HepG2 (cell line): ENCODE measurements around the gene CPB2. TPM values are rescaled to one million over a fixed set of nuclear protein-coding genes. Genes with fewer than 3 reads are reported as not detected.

ENCODE experiments used
- ATF4 ChIP-seq, 2 experiments: fragments of 450-650 bp in 1 of 2; sonication (generic) in 1 of 2; formaldehyde crosslinking; IDR thresholded peaks; 2 replicates each; pipeline versions ENCODE4 v1.5.0 to v1.8.0; 2020 to 2022; ENCODE audit warnings: mild to moderate bottlenecking in 1 of 2, missing genetic modification reagents in 1 of 2
- BRD4 ChIP-seq: sonication (generic); formaldehyde crosslinking; IDR thresholded peaks from 2 replicates; pipeline ENCODE4 v1.4.0; 2020; ENCODE audit warnings: missing genetic modification reagents
- E2F2 ChIP-seq: sonication (generic); formaldehyde crosslinking; IDR thresholded peaks from 2 replicates; pipeline ENCODE4 v1.4.0; 2020; ENCODE audit warnings: missing genetic modification reagents, borderline replicate concordance
- FIP1L1 ChIP-seq: fragments of 200-400 bp; formaldehyde crosslinking; IDR thresholded peaks from 2 replicates; pipeline ENCODE4 v1.6.1; 2018; ENCODE audit warnings: low read depth, mild to moderate bottlenecking, low read length, moderate library complexity, borderline replicate concordance; ENCODE audit not compliant: insufficient read depth
- FOXO1 ChIP-seq: sonication (generic); formaldehyde crosslinking; IDR thresholded peaks from 2 replicates; pipeline ENCODE4 v1.4.0; 2020; ENCODE audit warnings: missing genetic modification reagents
- GMEB1 ChIP-seq: sonication (generic); formaldehyde crosslinking; IDR thresholded peaks from 2 replicates; pipeline ENCODE4 v1.5.1; 2020; ENCODE audit warnings: missing genetic modification reagents, mild to moderate bottlenecking, borderline replicate concordance
- HOMEZ ChIP-seq: IDR thresholded peaks from 2 replicates; pipeline ENCODE4 v1.6.1; 2016; ENCODE audit warnings: low read depth
- IRX3 ChIP-seq: sonication (generic); formaldehyde crosslinking; IDR thresholded peaks from 2 replicates; pipeline ENCODE4 v1.8.1; 2023; ENCODE audit warnings: mild to moderate bottlenecking, low read depth, missing genetic modification reagents, borderline replicate concordance
- MNT ChIP-seq: fragments of 450-650 bp; IDR thresholded peaks from 2 replicates; pipeline ENCODE4 v1.6.1; 2016
- RBM22 ChIP-seq: fragments of 200-400 bp; formaldehyde crosslinking; optimal IDR thresholded peaks from 2 replicates; pipeline ENCODE3; 2017; ENCODE audit warnings: mild to moderate bottlenecking, low read length, moderate library complexity
- SNAI1 ChIP-seq: sonication (generic); formaldehyde crosslinking; IDR thresholded peaks from 2 replicates; pipeline ENCODE4 v1.5.0; 2020; ENCODE audit warnings: mild to moderate bottlenecking, missing genetic modification reagents, borderline replicate concordance
- SRF ChIP-seq: IDR thresholded peaks from 2 replicates; pipeline ENCODE4 v1.6.1; 2011; ENCODE audit warnings: mild to moderate bottlenecking, low read depth, low read length, moderate library complexity
- SRSF1 ChIP-seq: fragments of 200-400 bp; formaldehyde crosslinking; optimal IDR thresholded peaks from 2 replicates; pipeline ENCODE3; 2017; ENCODE audit warnings: mild to moderate bottlenecking, low read depth, low read length, moderate library complexity
- TBX3 ChIP-seq: fragments of 450-650 bp; IDR thresholded peaks from 2 replicates; pipeline ENCODE4 v1.6.1; 2017; ENCODE audit warnings: antibody characterized with exemption, mild to moderate bottlenecking, inconsistent platforms, borderline replicate concordance
- TFDP2 ChIP-seq: sonication (generic); formaldehyde crosslinking; IDR thresholded peaks from 2 replicates; pipeline ENCODE4 v1.4.0; 2020; ENCODE audit warnings: missing genetic modification reagents
- TGIF2 ChIP-seq: IDR thresholded peaks from 2 replicates; pipeline ENCODE4 v1.6.1; 2016; ENCODE audit warnings: control low read depth, missing compliant biosample characterization
- ZNF17 ChIP-seq: sonication (generic); formaldehyde crosslinking; IDR thresholded peaks from 2 replicates; pipeline ENCODE4 v1.5.0; 2020; ENCODE audit warnings: mild to moderate bottlenecking, missing genetic modification reagents
- ZNF205 ChIP-seq: IDR thresholded peaks from 2 replicates; pipeline ENCODE4 v1.6.1; 2018; ENCODE audit warnings: missing biosample characterization, missing genetic modification reagents
- ZNF335 ChIP-seq: sonication (generic); formaldehyde crosslinking; IDR thresholded peaks from 2 replicates; pipeline ENCODE4 v1.4.0; 2020; ENCODE audit warnings: missing genetic modification reagents
- ZNF337 ChIP-seq: sonication (generic); formaldehyde crosslinking; IDR thresholded peaks from 2 replicates; pipeline ENCODE4 v1.5.1; 2020; ENCODE audit warnings: missing genetic modification reagents, low read depth, mild to moderate bottlenecking, borderline replicate concordance
- ZNF704 ChIP-seq: sonication (generic); formaldehyde crosslinking; IDR thresholded peaks from 2 replicates; pipeline ENCODE4 v1.8.1; 2023; ENCODE audit warnings: mild to moderate bottlenecking, inconsistent platforms, moderate library complexity, missing genetic modification reagents, borderline replicate concordance
- polyA plus RNA-seq, 8 experiments: library from polyadenylated mRNA; depleted of rRNA in 3 of 8; stranded (reverse) in 7 of 8; unstranded in 1 of 8; fragments of >200 nt; fragmentation: Illumina TruSeq in 4 of 8; extraction: Trizol in 4 of 8; gene quantifications; 2 replicates each; pipeline versions ENCODE4 v1.2.1 to v1.2.3, GENCODE V29; 2011 to 2016; ENCODE audit warnings: low read depth in 4 of 8, missing spikeins in 1 of 8, mixed read lengths in 1 of 8; ENCODE audit not compliant: insufficient read depth in 1 of 8
- total RNA-seq, 5 experiments: library from RNA; depleted of rRNA; stranded (reverse); fragments of >200 nt; fragmentation: Illumina TruSeq; extraction: Trizol; gene quantifications; 2 replicates each; pipeline ENCODE4 v1.2.3, GENCODE V29; 2016; ENCODE audit warnings: low read depth in 1 of 5

Gene CPB2
- total and polyA plus RNA-seq, 2 of the 13 experiments (the other 11 are each of a cell fraction or from before 2014, with no cell fraction given), result 125 to 140 TPM

- TF ChIP-seq ZNF704, result no peak
- peak; percentile 21; the same call in 1 of the 2 replicates for TF ChIP-seq FOXO1 (CRISPR knock-in tag)
- no peak for TF ChIP-seq ATF4 (CRISPR knock-in tag; IDR thresholded peaks at IDR 0.05)
- peak; percentile 58 for TF ChIP-seq TFDP2 (CRISPR knock-in tag)
- no peak for TF ChIP-seq E2F2 (CRISPR knock-in tag)
- TF ChIP-seq BRD4 (CRISPR knock-in tag), result no peak
- no peak for TF ChIP-seq ZNF205
- no peak for TF ChIP-seq ZNF337 (CRISPR knock-in tag)
- TF ChIP-seq FIP1L1, result no peak
- TF ChIP-seq HOMEZ (CRISPR knock-in tag), result peak; percentile 84
- TF ChIP-seq SRSF1, result no peak
- no peak for TF ChIP-seq GMEB1 (CRISPR knock-in tag)
- TF ChIP-seq RBM22, result no peak
- no peak for TF ChIP-seq ZNF17 (CRISPR knock-in tag)
- TF ChIP-seq SRF, result no peak
- TF ChIP-seq TBX3, result no peak
- no peak for TF ChIP-seq SNAI1
- TF ChIP-seq IRX3 (CRISPR knock-in tag), result no peak
- no peak for TF ChIP-seq TGIF2 (CRISPR knock-in tag)
- TF ChIP-seq MNT, result no peak
- no peak for TF ChIP-seq ZNF335 (CRISPR knock-in tag)
These were observed at the start of gene CPB2 (continued) for GRCh38 chr13:46104868-46105267.
